ENCODE data around the gene ATOH8.

ATOH8 gene

GRCh38 chr2:85786444-85786843 is 32.7 kb downstream of the ATOH8 start:
- DNase-seq (ENCODE audit: low read depth in 2 of 2): no peak

GRCh38 chr2:85786865-85787264 is 33.1 kb downstream of the ATOH8 start:
- no peak for DNase-seq (ENCODE audit: low read depth in 2 of 2)

GRCh38 chr2:85787282-85787980 is 33.6 kb downstream of the ATOH8 start:
- DNase-seq (ENCODE audit: low read depth in 2 of 2): no peak

- DNase-seq (ENCODE audit: low read depth in 2 of 2): no peak
Observed at GRCh38 chr2:85787981-85788340, 34.2 kb downstream of the ATOH8 start.

GRCh38 chr2:85788603-85789002 is 34.8 kb downstream of the ATOH8 start:
- no peak for DNase-seq (ENCODE audit: low read depth in 2 of 2)

- DNase-seq (ENCODE audit: low read depth in 2 of 2): no peak
Observed at GRCh38 chr2:85789271-85789670, 35.5 kb downstream of the ATOH8 start.

- DNase-seq (ENCODE audit: low read depth in 2 of 2): no peak
Observed at GRCh38 chr2:85790032-85790431, 36.2 kb downstream of the ATOH8 start.

- no peak for DNase-seq (ENCODE audit: low read depth in 2 of 2)
Observed at GRCh38 chr2:85790499-85791188, 36.9 kb downstream of the ATOH8 start.

GRCh38 chr2:85791704-85792565 is 38.1 kb downstream of the ATOH8 start:
- DNase-seq (ENCODE audit: low read depth in 2 of 2): no peak

GRCh38 chr2:85792783-85793441 is 39.1 kb downstream of the ATOH8 start:
- no peak for DNase-seq (ENCODE audit: low read depth in 2 of 2)

GRCh38 chr2:85793584-85793983 is 39.8 kb downstream of the ATOH8 start:
- no peak for DNase-seq (ENCODE audit: low read depth in 2 of 2)

- DNase-seq (ENCODE audit: low read depth in 2 of 2): no peak
Observed at GRCh38 chr2:85794038-85794441, 40.2 kb downstream of the ATOH8 start.

- DNase-seq (ENCODE audit: low read depth in 2 of 2): no peak
Observed at GRCh38 chr2:85794491-85795121, 40.8 kb downstream of the ATOH8 start.

GRCh38 chr2:85795331-85796045 is 41.7 kb downstream of the ATOH8 start:
- DNase-seq (ENCODE audit: low read depth in 2 of 2): no peak

GRCh38 chr2:85796046-85796340 is 42.2 kb downstream of the ATOH8 start:
- no peak for DNase-seq (ENCODE audit: low read depth in 2 of 2)

- DNase-seq (ENCODE audit: low read depth in 2 of 2): no peak
Observed at GRCh38 chr2:85796341-85797262, 42.8 kb downstream of the ATOH8 start.

- no peak for DNase-seq (ENCODE audit: low read depth in 2 of 2)
Observed at GRCh38 chr2:85797263-85797660, 43.5 kb downstream of the ATOH8 start.

GRCh38 chr2:85797921-85798320 is 44.1 kb downstream of the ATOH8 start:
- no peak for DNase-seq (ENCODE audit: low read depth in 2 of 2)

GRCh38 chr2:85799215-85799956 is 45.6 kb downstream of the ATOH8 start:
- no peak for DNase-seq (ENCODE audit: low read depth in 2 of 2)

All from stimulated activated CD8-positive, alpha-beta memory T cell treated with anti-CD3 and anti-CD28 coated beads, Interleukin-2, amount 100 ng/mL, for 1 hour (primary cell).